Stimulated activated CD8-positive, alpha-beta memory T cell treated with anti-CD3 and anti-CD28 coated beads, Interleukin-4, amount 100 ng/mL, for 24 hours (primary cell): ENCODE measurements around the gene RHOG.
"Not testable (repeated sequence)": the region's sequence is repeated elsewhere in the genome, so short reads cannot be mapped to it uniquely, and the experiment has no call there.

ENCODE experiments used
- DNase-seq: peaks from one replicate; pipeline ENCODE4 v3.0.0-alpha.2; 2020; ENCODE audit warnings: low read depth

RHOG gene

DNA sequence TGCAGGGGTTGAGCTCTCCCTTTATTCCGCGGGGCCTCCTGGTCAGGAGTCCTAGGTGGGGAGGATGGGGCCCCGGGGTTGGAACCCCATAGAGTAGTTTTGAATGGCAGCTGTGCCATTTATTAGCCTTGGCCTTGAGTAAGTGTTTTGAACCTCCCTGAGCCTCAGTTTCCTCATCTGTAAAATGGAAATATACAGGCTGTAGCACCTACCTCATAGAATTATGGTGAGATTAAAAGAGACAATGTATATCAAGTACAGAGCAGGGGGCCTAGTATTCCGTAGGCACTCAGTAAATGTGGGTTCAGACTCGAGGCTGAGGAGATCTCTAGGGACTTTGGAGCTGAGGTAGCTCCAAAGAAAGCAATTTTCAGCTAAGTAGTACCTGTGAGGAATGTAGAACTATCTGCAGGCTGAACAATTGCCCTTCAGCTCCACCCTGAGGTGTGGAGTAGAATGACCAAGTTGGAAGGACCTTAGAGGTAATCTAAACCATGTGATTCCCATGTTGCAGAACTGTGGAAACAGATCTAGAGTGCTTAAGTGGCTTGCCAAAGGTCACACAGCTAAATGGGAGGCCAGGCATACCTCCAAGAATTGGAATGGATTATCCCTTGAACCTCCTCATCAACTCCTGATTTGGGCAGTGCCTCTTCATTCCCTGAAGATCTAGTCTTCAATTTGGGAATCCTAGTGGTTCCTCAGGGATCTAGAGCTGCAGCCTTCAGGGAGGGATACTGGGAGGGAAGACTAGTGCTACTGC is 31.7 kb downstream of the RHOG start:
- no peak for DNase-seq

DNA sequence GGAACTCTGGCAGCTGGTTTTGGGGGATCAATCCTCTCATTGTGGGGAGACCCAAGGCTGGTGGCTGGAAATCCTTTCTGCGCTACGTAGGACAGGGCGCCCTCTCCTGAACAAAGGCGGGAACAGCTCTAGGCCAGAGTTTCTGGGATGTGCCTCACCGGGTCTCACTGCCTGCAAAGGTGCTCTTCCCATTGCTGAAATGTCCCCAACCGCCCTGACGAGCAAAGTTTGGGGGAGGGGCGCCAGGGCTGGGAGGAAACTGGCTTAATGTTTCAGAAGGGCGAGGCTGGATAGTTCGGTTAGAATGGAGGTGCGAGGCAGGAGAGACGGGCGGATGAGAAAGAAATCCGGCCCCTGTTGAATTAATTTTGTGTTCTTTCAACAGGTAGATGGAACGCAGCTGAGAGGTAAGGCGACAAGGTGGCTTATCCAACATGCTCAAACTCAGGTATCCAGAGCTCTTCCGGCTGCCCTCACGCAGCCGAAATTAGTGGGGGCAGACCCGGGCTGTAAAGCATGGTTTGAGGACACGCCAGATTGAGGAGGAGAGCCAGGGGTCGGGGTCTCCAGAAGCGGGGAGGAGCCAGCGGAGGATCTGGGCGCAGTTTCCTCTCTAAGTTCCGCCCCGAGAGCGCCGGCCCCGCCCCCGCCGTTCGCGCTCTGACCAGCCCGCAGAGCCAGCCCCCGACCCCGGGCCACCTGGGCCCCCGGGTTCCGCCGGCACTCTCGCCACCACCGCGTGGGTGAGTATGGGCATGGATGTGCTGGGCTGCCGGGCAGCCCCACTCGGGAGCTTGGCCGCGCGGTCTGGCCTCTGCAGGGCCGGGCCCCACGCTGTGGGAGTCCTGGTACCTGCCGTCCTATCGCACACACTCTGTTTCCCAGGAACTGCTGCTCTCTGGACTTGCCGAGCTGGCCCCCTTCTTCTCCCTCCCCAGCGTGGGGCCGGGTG is 32.6 kb downstream of the RHOG start, which contains the start of gene PGAP2:
Gene PGAP2 (plus strand): TSS at position 652 of the 952 bp plus-strand sequence. CDS start 2,700 bp downstream, outside the sequence.
- DNase-seq = peak; percentile 44

DNA sequence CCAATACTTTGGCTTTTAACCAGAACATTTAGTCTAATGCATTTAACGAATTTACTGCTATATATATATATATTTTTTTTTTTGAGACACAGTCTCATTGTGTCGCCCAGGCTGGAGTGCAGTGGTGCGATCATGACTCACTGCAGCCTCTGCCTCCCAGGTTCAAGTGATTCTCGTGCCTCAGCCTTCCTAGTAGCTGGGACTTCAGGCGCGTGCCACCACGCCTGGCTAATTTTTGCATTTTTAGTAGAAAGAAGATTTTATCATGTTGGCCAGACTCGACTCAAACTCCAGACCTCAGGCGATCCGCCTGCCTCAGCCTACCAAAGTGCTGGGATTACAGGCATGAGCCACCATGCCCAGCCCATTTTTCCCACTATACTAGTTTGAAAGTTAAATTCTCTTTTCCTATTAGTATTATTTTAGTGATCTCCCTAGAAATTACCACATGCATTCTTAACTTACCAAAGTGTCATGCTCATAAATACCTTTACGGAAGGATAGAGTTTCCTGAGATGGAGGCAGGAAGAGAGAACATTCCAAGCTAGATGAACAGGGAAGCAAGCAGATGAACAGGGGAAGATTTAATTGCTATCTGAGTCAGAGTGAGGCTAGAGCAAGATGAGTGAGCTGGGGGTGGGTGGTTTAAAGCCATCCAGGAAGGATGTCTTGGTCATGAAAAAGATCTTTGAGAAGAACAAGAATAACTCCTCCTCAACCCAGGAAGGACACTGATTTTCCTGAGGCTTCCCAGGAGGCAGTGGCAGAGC is 36.8 kb downstream of the RHOG start:
- no peak for DNase-seq

DNA sequence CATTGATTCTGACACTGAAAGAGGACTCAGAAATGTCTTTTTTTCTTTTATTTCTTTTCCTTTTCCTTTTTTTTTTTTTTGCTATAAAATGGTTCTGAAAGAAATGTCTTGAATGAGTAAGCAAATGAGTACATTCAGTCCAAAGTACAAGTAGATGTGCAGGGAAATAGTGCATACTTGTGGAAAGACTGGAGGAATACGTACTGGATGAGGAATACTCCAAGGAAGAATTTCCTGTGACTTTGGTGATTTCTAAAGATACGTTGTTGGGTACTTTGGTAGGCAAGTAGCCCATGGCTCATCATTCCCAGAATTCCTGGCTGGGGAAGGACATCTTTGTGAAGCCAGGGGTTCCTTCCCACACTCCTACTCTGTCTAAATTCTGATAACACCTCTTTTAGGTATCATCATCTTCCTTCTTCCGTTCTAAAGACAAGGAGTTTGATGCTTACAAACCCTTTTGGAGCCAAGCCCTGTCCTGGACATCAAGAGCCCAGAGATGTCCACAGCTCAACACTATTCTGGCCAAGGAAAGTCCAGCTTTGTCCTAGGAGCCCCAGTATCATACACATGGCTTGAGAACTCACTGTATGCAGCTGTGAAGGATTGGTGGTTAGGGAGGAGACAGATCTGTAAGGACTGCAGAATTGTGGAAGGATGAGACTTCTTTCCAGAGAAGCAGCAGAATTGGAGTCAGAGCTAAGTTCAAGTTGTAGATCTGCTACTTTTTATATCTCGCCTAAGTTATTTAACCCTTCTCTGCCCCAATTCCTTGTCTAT is 38.6 kb downstream of the RHOG start:
- DNase-seq = no peak

DNA sequence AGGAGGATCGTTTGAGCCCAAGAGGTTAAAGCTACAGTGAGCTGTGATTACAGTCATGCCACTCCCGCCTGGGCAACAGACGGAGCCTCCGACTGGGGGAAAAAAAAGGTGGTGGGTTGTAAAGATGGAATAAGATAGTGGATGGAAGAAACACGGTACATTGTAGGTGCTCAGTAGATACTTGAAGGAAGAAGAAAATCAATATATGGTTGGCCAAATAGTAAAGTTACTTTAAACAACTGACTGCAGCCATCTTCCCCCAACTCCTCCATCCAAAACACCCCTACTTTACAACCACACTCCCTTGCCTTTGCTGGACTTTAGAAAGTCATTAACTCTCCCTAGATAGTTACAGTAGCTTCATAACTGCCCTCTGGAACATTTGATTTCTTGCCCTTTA is 40.9 kb downstream of the RHOG start:
- no peak for DNase-seq

DNA sequence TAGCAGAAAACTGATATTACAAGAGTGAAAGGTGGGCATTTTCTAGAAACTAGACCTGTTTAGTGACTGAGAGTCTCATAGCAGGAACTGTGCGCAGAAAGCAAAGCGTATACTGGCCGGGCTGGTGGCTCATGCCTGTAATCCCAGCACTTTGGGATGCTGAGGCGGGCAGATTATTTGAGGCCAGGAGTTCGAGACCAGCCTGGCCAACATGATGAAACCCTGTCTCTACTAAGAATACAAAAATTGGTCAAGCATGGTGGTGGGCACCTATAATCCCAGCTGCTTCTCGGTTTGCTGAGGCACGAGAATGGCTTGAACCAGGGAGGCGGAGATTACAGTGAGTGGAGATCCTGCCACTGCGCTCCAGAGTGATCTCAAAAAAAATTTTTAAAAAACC is 41.6 kb downstream of the RHOG start:
- no peak for DNase-seq

DNA sequence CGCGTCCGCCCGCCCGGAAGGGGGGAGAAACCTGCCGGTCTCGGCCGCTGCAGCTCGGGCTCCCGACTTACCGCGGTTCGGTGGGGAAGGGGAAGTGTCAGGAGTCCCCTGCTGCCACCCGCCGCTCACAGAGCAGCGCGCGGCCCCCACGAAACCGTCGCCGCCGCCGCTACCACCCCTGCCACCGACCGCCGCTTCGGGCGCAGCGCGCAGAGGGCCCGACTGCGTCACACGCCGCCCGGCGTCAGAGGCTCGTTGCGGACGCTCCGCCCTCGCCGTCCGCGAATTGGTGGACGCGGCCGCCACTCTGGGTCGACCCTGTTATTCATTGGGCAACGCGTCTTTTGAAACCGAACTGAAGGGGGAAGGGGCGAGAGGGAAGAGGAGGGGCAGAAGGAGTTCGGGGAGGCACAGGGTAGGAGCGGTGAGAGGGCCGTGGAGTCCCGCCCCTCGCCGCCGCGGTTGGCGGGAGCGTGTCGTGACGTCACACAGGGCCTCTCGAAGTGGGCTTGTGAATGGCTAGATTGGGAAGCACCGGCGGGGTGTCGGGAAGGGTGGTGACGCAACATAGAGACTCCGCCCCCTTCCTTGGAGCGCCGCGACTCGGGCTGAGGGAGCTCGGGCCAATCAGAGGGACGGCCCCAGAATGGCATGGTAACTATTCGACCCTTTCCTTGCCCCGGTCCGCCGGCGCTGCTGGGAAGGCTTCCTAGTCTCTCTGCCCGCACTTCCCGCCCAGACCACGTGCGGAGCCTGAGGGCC is 43.2 kb downstream of the RHOG start, which contains the start of gene NUP98:
Gene NUP98 (minus strand): TSS at position 226 of the 762 bp plus-strand sequence. CDS start 15,437 bp downstream, outside the sequence.
- peak; percentile 99 for DNase-seq

DNA sequence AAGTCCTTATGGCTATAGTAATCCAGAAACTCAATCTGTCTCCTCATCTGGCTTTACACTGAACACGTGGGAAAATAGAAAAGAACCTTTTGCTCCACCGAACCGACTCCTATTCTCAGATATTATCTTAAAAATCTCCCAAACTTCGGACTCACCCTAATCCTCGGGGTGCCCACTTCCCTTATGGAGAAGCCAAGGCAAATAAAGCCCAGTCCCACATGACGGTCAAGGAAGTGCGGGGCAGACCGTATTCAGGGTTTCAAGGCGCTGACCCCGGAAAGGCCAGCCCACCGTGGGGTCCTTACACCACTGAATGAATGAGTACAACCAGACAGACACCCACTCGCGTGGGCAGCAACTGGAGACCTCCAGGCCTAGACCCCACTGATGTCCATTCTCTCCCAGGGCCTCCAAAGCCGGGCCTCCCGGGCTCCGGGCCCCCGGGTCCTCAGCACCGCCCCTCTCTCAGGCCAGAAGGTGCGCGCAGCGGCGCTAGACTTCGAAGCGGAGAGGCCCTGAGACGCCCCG is 43.9 kb downstream of the RHOG start:
- no peak for DNase-seq

DNA sequence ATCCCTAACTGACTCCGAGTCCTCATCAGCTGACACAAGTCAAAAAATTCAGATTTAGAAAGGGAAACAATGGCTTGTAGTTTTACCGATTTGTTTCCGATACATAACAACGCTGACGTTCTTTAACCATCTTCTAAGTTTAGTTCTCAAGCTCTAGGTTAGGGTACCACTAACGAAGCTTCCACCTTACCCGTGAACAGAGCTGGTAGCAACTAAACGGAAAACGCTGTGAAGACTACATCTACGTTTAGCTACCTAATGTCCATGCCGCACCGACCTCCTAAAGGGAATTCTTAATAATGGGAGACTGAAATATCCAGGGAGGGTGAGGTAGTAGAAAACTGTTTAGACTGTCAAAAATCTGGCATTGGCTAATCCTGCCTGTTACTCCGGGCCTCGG is 44.4 kb downstream of the RHOG start:
- DNase-seq = no peak

DNA sequence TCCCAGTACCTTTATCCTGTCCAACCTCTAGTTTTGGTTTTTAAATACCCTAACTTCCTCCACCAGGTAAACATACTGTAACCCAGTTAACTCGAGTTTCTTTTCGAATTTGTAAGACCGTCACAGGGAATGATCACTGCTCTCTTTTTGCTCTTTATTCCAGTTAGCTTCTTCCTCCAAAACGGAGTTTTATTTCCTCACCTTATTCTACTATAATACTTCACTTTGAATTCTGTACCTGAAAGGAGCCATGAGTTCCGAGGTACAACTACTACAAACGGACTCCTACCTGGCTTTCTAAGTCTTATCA is 44.8 kb downstream of the RHOG start:
- DNase-seq = no peak

DNA sequence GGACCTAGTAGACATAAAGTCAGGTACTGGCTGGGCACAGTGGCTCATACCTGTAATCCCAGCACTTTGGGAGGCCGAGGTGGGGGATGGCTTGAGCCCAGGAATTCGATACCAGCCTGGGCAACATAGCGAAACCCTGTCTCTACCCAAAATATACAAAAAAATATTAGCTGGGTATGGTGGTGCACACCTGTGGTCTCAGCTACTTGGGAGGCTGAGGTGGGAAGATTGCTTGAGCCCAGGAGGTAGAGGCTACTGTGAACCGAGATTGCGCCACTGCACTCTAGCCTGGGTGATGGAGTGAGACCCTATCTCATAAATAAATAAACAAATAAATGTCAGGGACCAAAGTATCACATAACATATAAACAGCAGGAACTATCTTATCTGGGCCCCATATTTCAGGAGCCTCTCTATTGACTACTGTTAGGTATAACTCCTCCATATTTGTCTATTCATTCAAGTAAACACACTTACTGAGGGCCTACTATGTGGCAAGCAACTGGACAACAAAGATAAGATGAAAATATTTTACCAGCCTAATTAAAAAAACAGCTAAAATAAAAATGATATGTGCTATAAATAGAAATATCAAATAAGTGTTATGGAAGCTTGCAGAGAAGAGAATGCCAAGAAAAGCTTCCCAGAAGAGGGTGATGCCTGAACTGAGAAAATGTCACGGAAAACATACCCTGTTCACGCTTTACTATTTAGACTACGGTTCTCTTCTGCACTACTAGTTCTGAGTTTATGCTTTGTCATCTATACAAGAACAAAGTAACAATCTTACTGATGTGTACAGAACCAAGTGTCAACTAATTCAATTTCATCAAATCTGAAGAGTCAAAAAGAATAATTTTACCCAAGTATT is 45.4 kb downstream of the RHOG start:
- no peak for DNase-seq

DNA sequence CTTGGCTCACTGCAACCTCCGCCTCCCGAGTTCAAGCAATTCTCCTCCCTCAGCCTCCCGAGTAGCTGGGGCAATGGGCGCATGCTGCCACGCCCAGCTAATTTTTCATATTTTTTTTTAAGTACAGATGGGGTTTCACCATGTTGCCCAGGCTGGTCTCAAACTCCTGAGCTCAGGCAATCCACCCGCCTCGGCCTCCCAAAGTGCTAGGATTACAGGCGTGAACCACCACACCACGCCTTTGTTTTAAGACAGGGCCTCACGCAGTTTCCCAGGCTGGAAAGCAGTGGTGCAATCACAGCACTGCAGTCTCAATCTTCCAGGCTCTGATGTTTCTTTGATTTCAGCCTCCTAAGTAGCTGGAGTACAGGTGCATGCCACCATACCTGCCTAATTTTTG is 46.4 kb downstream of the RHOG start:
- not testable (repeated sequence) for DNase-seq

DNA sequence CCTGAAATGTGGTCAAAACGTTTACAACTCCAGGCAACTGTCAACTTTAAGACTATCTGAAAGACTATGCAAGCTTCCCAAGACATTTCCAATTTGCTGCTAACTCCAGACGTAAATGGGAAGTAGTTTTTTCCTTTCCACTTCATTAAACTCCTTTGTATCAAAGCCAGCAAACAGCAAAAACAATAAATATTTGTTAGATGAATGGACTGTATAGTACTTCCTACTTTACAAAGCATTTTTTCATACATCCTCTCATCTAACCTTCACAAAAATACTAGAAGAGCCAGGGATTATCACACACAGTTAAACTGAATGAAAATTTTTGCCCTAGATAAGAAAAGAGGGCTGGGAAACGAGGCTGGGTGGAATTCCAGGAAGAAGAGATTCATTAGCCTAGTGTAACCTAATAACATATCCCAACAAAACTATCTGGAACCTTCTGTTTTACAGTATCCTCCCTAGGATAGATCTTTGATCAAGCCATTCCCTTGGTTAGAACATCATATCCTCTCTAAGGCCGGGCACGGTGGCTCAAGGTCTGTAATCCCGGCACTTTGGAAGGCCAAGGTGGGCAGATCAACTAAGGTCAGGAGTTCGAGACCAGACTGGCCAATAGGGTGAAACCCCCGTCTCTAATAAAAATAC is 53.9 kb downstream of the RHOG start:
- no peak for DNase-seq

DNA sequence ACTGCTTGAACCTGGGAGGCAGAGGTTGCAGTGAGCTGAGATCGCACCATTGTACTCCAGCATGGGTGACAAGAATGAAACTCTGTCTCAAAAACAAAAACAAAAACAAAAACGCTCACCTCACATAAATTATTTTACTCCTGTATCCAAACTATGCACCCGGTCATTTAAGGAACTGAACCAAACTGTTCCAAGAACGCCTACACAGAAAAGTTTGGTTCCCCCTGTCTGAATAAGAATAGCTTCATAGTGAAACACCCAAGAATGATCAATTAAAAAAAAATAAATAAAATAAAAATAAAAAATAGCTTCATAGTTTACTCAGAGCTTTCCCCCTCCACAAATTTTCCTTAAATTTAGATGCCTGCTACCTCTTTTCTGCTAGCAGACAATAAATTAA is 57.1 kb downstream of the RHOG start:
- no peak for DNase-seq

DNA sequence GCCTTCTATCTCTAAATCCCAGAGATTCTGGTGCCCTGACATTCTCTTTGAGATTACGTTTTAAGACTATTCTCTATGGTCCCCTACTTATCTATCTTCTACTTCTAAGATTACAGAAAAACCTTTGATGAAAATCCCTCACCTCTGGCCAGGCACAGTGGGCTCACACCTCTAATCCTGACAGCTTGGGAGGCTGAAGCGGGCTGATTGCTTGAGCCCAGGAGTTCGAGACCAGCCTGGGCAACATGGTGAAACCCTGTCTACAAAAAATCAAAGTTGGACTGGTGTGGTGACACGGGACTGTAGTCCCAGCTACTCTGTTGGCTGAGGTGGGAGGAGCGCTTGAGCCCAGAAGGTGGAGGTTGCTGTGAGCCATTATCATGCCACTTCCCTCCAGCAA is 57.8 kb downstream of the RHOG start:
- no peak for DNase-seq

DNA sequence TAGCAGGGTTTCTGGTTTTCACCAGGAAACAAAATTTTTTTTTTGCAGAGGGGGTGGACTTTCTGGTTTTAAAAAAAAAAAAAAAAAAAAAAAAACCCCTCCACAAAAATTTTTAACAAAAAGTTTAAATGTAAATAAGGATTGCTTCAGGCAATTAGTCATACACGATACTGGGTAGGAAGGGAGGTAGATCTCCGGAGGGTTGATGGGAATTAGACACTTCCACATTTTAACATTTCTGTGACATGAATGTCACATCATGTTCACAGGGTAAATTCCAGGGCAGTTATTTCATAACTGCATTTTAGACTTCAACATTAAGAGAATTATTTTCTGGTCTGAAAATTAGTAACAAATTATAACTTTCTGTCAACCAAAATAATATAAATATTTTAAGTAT is 59.3 kb downstream of the RHOG start:
- no peak for DNase-seq
